Neural progenitor cell (in vitro differentiated cells): Measurements from ENCODE around the gene ANXA2. TPM values are rescaled to one million over a fixed set of nuclear protein-coding genes. Genes with fewer than 3 reads are reported as not detected.
"Not testable (repeated sequence)": the region's sequence is repeated elsewhere in the genome, so short reads cannot be mapped to it uniquely, and the experiment has no call there.

Source experiments
- DNase-seq: peaks from one replicate; pipeline ENCODE4 v3.0.0-alpha.2; 2016; ENCODE audit warnings: low spot score
- H2AFZ ChIP-seq: fragments of 200-600 bp; sonication (generic); replicated peaks from 2 replicates; pipeline ENCODE4 v1.6.1; 2016; ENCODE audit warnings: antibody characterized with exemption
- H3F3A ChIP-seq: fragments of 200-600 bp; sonication (generic); 2 replicates; pipeline ENCODE4 v1.6.1; 2016; ENCODE audit warnings: antibody characterized with exemption, low read depth
- H3K27ac ChIP-seq: fragments of 200-600 bp; sonication (generic); 2 replicates; pipeline ENCODE4 v1.5.1; 2016; ENCODE audit warnings: mild to moderate bottlenecking
- H3K27me3 ChIP-seq: fragments of 200-600 bp; sonication (generic); 2 replicates; pipeline ENCODE4 v1.6.1; 2016; ENCODE audit warnings: mild to moderate bottlenecking, moderate library complexity
- H3K36me3 ChIP-seq: fragments of 200-600 bp; sonication (generic); 2 replicates; pipeline ENCODE4 v1.5.1; 2016
- H3K4me1 ChIP-seq: fragments of 200-600 bp; sonication (generic); 2 replicates; pipeline ENCODE4 v1.6.1; 2016; ENCODE audit warnings: mixed run types
- H3K4me2 ChIP-seq: fragments of 200-600 bp; sonication (generic); 2 replicates; pipeline ENCODE4 v1.6.1; 2016
- H3K4me3 ChIP-seq: fragments of 200-600 bp; sonication (generic); 2 replicates; pipeline ENCODE4 v1.5.1; 2016
- H3K79me2 ChIP-seq: fragments of 200-600 bp; sonication (generic); 2 replicates; pipeline ENCODE4 v1.6.1; 2016; ENCODE audit warnings: low read depth
- H3K9ac ChIP-seq: fragments of 200-600 bp; sonication (generic); 2 replicates; pipeline ENCODE4 v1.6.1; 2016
- H3K9me3 ChIP-seq: fragments of 200-600 bp; sonication (generic); 2 replicates; pipeline ENCODE4 v1.5.1; 2016; ENCODE audit warnings: low read depth
- H4K20me1 ChIP-seq: fragments of 200-600 bp; sonication (generic); 2 replicates; pipeline ENCODE4 v1.6.1; 2016; ENCODE audit warnings: low read depth
- H3K27ac Mint-ChIP-seq: 3 replicates; pipeline ENCODE4 v1.8.0; 2021; ENCODE audit warnings: mixed read lengths
- H3K27me3 Mint-ChIP-seq: 2 replicates; pipeline ENCODE4 v1.8.0; 2022; ENCODE audit warnings: low read depth, mild to moderate bottlenecking, inconsistent platforms, moderate library complexity, mixed read lengths; ENCODE audit not compliant: insufficient read depth
- H3K36me3 Mint-ChIP-seq: 3 replicates; pipeline ENCODE4 v1.8.0; 2021; ENCODE audit warnings: mixed read lengths
- H3K4me1 Mint-ChIP-seq: 3 replicates; pipeline ENCODE4 v1.8.0; 2021; ENCODE audit warnings: mixed read lengths
- H3K4me3 Mint-ChIP-seq: 3 replicates; pipeline ENCODE4 v1.8.0; 2021; ENCODE audit warnings: mild to moderate bottlenecking, moderate library complexity, mixed read lengths
- H3K9me3 Mint-ChIP-seq: 3 replicates; pipeline ENCODE4 v1.8.0; 2020; ENCODE audit warnings: mixed read lengths
- CTCF ChIP-seq: fragments of 200-600 bp; sonication (generic); IDR thresholded peaks from 2 replicates; pipeline ENCODE4 v1.5.1; 2017; ENCODE audit warnings: antibody characterized with exemption, mild to moderate bottlenecking
- EZH2 ChIP-seq: fragments of 200-600 bp; sonication (generic); IDR thresholded peaks from 2 replicates; pipeline ENCODE4 v1.6.1; 2017; ENCODE audit warnings: antibody characterized with exemption, mild to moderate bottlenecking, moderate library complexity
- EZH2phosphoT487 ChIP-seq: fragments of 200-600 bp; sonication (generic); IDR thresholded peaks from 2 replicates; pipeline ENCODE4 v1.6.1; 2017; ENCODE audit warnings: antibody characterized with exemption
- total RNA-seq: library from RNA; depleted of rRNA; stranded (reverse); fragments of >200 nt; gene quantifications from 2 replicates; pipeline ENCODE4 v1.2.3, GENCODE V29; 2015; ENCODE audit warnings: low replicate concordance

Gene ANXA2
- total RNA-seq, 1 donor from 2014 or later: 20.1 TPM

- Mint-ChIP-seq H3K9me3 (peaks cover 2% of the 10 kb centered on the region), H3K27me3 (no peaks in the 10 kb centered on the region), H3K27ac (peak overlapping the region; percentile 28), H3K4me1 (peaks cover 9% of the 10 kb centered on the region), H3K4me3 (no peak overlapping the region), H3K36me3 (peaks cover 2% of the 10 kb centered on the region)
- Histone ChIP-seq H3K9ac (no peak overlapping the region), H3K36me3 (no peaks in the 10 kb centered on the region), H3K4me3 (no peak overlapping the region), H3K27ac (no peak overlapping the region), H4K20me1 (no peaks in the 10 kb centered on the region), H2AFZ (no peak overlapping the region), H3K4me1 (no peaks in the 10 kb centered on the region), H3F3A (no peaks in the 10 kb centered on the region), H3K9me3 (no peaks in the 10 kb centered on the region), H3K4me2 (no peak overlapping the region), H3K79me2 (no peaks in the 10 kb centered on the region), H3K27me3 (no peaks in the 10 kb centered on the region)
- TF ChIP-seq EZH2 (no peak), EZH2phosphoT487 (no peak), CTCF (no peak)
- DNase-seq: no peak
Measured at GRCh38 chr15:60413231-60413824, 15.5 kb upstream of the ANXA2 start.

- H3K79me2 ChIP-seq, H3K27me3 Mint-ChIP-seq, H3K27me3 ChIP-seq, H3K4me3 ChIP-seq, DNase-seq, H3K4me1 Mint-ChIP-seq, H3K4me3 Mint-ChIP-seq, H3K9me3 Mint-ChIP-seq, H4K20me1 ChIP-seq, H3K4me1 ChIP-seq, H2AFZ ChIP-seq, H3F3A ChIP-seq, H3K9me3 ChIP-seq, H3K4me2 ChIP-seq, H3K9ac ChIP-seq, H3K27ac Mint-ChIP-seq, H3K36me3 ChIP-seq, H3K36me3 Mint-ChIP-seq, H3K27ac ChIP-seq: not testable (repeated sequence)
Measured at GRCh38 chr15:60412807-60413206, 15.0 kb upstream of the ANXA2 start.

- H3K4me3 ChIP-seq: no peak overlapping the region
- H3K27ac Mint-ChIP-seq: peak overlapping the region; percentile 39
- H3K4me1 ChIP-seq: peaks cover 8% of the 10 kb centered on the region
- no peak for DNase-seq
- H3K9me3 ChIP-seq: no peaks in the 10 kb centered on the region
- H3K9me3 Mint-ChIP-seq: peaks cover 2% of the 10 kb centered on the region
- no peak overlapping the region for H3K27ac ChIP-seq
- no peak overlapping the region for H2AFZ ChIP-seq
- H3K36me3 ChIP-seq: no peaks in the 10 kb centered on the region
- H3K9ac ChIP-seq: no peak overlapping the region
- no peaks in the 10 kb centered on the region for H3K79me2 ChIP-seq
- no peak overlapping the region for H3K4me2 ChIP-seq
- TF ChIP-seq EZH2phosphoT487 (no peak), EZH2 (no peak), CTCF (no peak)
- H4K20me1 ChIP-seq: no peaks in the 10 kb centered on the region
- H3K4me3 Mint-ChIP-seq: no peak overlapping the region
- H3F3A ChIP-seq: no peaks in the 10 kb centered on the region
- no peaks in the 10 kb centered on the region for H3K27me3 ChIP-seq
- H3K36me3 Mint-ChIP-seq: peaks cover 2% of the 10 kb centered on the region
- H3K4me1 Mint-ChIP-seq: peaks cover 9% of the 10 kb centered on the region
- no peaks in the 10 kb centered on the region for H3K27me3 Mint-ChIP-seq
Measured at GRCh38 chr15:60411774-60412425, 14.1 kb upstream of the ANXA2 start.

GRCh38 chr15:60410350-60410749 lies 12.6 kb upstream of the ANXA2 start:
- H3K36me3 Mint-ChIP-seq: not testable (repeated sequence)

More at GRCh38 chr15:60410350-60410749, 12.6 kb upstream of the ANXA2 start:
- H3K9me3 Mint-ChIP-seq, H2AFZ ChIP-seq, H3K4me3 ChIP-seq, H3F3A ChIP-seq, H3K9me3 ChIP-seq, DNase-seq, H3K4me3 Mint-ChIP-seq, H3K4me2 ChIP-seq, H3K79me2 ChIP-seq, H3K27me3 ChIP-seq, H3K36me3 ChIP-seq, H3K27me3 Mint-ChIP-seq, H3K27ac ChIP-seq, H4K20me1 ChIP-seq, H3K9ac ChIP-seq, H3K27ac Mint-ChIP-seq: not testable (repeated sequence)
- H3K4me1 Mint-ChIP-seq: peaks cover 15% of the 10 kb centered on the region
- peaks cover 13% of the 10 kb centered on the region for H3K4me1 ChIP-seq
